H1 (cell line): ENCODE data around the gene RFC1. TPM values are rescaled to one million over a fixed set of nuclear protein-coding genes. Genes with fewer than 3 reads are reported as not detected.

ENCODE experiments used
- ASH2L ChIP-seq: fragments of 200-600, 300-600 bp; sonication (generic); IDR thresholded peaks from one replicate; pipeline ENCODE4 v1.7.1; 2017; ENCODE audit warnings: low read length
- BACH1 ChIP-seq: IDR thresholded peaks from 2 replicates; pipeline ENCODE4 v1.6.1; 2012; ENCODE audit warnings: low read length, improper control_type of control experiment
- CHD7 ChIP-seq: fragments of 300-600 bp; sonication (generic); IDR thresholded peaks from 2 replicates; pipeline ENCODE4 v1.7.1; 2012; ENCODE audit warnings: low read length, moderate library complexity, mild to moderate bottlenecking, inconsistent platforms; ENCODE audit not compliant: insufficient replicate concordance
- POU5F1 ChIP-seq: IDR thresholded peaks from 2 replicates; pipeline ENCODE4 v1.6.1; 2011; ENCODE audit warnings: low read depth, mild to moderate bottlenecking, low read length, moderate library complexity
- RFX5 ChIP-seq: IDR thresholded peaks from 2 replicates; pipeline ENCODE4 v1.6.1; 2011; ENCODE audit warnings: low read depth, low read length, improper control_type of control experiment, borderline replicate concordance
- SIX5 ChIP-seq: IDR thresholded peaks from 2 replicates; pipeline ENCODE4 v1.6.1; 2011; ENCODE audit warnings: mild to moderate bottlenecking, low read depth, low read length
- SRF ChIP-seq: IDR thresholded peaks from 2 replicates; pipeline ENCODE4 v1.6.1; 2011; ENCODE audit warnings: mild to moderate bottlenecking, low read depth, low read length, moderate library complexity
- SUZ12 ChIP-seq: fragments of 200-600 bp; sonication (generic); IDR thresholded peaks from 2 replicates; pipeline ENCODE4 v1.6.1; 2012; ENCODE audit warnings: mild to moderate bottlenecking, inconsistent platforms, low read length, moderate library complexity, mixed read lengths
- polyA plus RNA-seq, 7 experiments: library from polyadenylated mRNA; depleted of rRNA in 3 of 7; stranded (reverse) in 5 of 7; unstranded in 2 of 7; fragments of >200 nt in 5 of 7; fragments of 200-250 nt in 2 of 7; gene quantifications; 1 replicate in 5 of 7; 2 replicates in 1 of 7; 4 replicates in 1 of 7; pipeline versions ENCODE4 v1.2.1 to v1.2.3, GENCODE V29; 2011 to 2013; ENCODE audit warnings: missing spikeins in 2 of 7, mixed read lengths in 2 of 7
- total RNA-seq: library from RNA; stranded (reverse); fragmentation: NEBNext Ultra II Directional; extraction: Animal tissue kit (Norgen Biotek cat#: 25700); gene quantifications from 2 replicates; pipeline ENCODE4 v1.2.1, GENCODE V29; 2021
- TF ChIP-seq, protein P1 (sequence below): IDR thresholded peaks from 2 replicates; pipeline ENCODE4 v1.6.1; 2012; ENCODE audit warnings: inconsistent platforms

The RFC1 gene
- total and polyA plus RNA-seq, 2 of the 8 experiments (the other 6 are each of a cell fraction or from before 2014, with no cell fraction given): 16.0 to 83.8 TPM

GRCh38 chr4:39365830-39366771 is at the start of gene RFC1 (continued):
- no peak for TF ChIP-seq BACH1
- no peak for TF ChIP-seq SUZ12
- TF ChIP-seq ASH2L: peak; percentile 89
- no peak for TF ChIP-seq RFX5
- TF ChIP-seq CHD7: no peak
- no peak for TF ChIP-seq SIX5
- no peak for TF ChIP-seq POU5F1
- TF ChIP-seq SRF: peak; percentile 72
- TF ChIP-seq, protein P1, sequence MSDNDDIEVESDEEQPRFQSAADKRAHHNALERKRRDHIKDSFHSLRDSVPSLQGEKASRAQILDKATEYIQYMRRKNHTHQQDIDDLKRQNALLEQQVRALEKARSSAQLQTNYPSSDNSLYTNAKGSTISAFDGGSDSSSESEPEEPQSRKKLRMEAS: peak; percentile 100
